ENCODE data around the gene IQGAP2. TPM values are rescaled to one million over a fixed set of nuclear protein-coding genes. Genes with fewer than 3 reads are reported as not detected.

IQGAP2 gene
- total RNA-seq, 1 donor from 2014 or later: 8.8 TPM

- Mint-ChIP-seq H3K4me1 (no peaks in the 10 kb centered on the region), H3K27ac (no peak overlapping the region), H3K27me3 (no peaks in the 10 kb centered on the region), H3K4me3 (no peak overlapping the region), H3K9me3 (no peaks in the 10 kb centered on the region), H3K36me3 (ENCODE audit: low read depth) (peaks cover 3% of the 10 kb centered on the region)
- TF ChIP-seq CTCF (IDR thresholded peaks at IDR 0.05): no peak
- ChIA-PET CTCF (no interaction called here), POLR2A (no interaction called here)
- intact Hi-C loops (cut with micrococcal nuclease): no loop called here
- DNase-seq: no peak
- ATAC-seq (ENCODE audit: low read depth): no peak
Observed at GRCh38 chr5:76625087-76625815, 222.2 kb downstream of the IQGAP2 start.

- H3K27ac Mint-ChIP-seq: no peak overlapping the region
- CTCF ChIA-PET: interaction anchor here (1.5 kb wide), 1 partner anchor 14 kb away, joined by 4 read pairs; no protein-coding TSS in a partner anchor
Observed at GRCh38 chr5:76626738-76627137, 223.7 kb downstream of the IQGAP2 start.

GRCh38 chr5:76634661-76635060, 231.6 kb downstream of the IQGAP2 start:
- POLR2A ChIA-PET: no interaction called here
- CTCF ChIA-PET: no interaction called here
- H3K27ac Mint-ChIP-seq: no peak overlapping the region
- H3K4me3 Mint-ChIP-seq: no peak overlapping the region
- H3K36me3 Mint-ChIP-seq (ENCODE audit: low read depth): peaks cover 4% of the 10 kb centered on the region
- no peaks in the 10 kb centered on the region for H3K27me3 Mint-ChIP-seq
- H3K4me1 Mint-ChIP-seq: peaks cover 14% of the 10 kb centered on the region
- intact Hi-C loops (cut with micrococcal nuclease): no loop called here
- TF ChIP-seq CTCF (IDR thresholded peaks at IDR 0.05): no peak
- ATAC-seq (ENCODE audit: low read depth) (no peak), DNase-seq (no peak)
- H3K9me3 Mint-ChIP-seq: no peaks in the 10 kb centered on the region

More at GRCh38 chr5:76626738-76627137, 223.7 kb downstream of the IQGAP2 start:
- no peaks in the 10 kb centered on the region for H3K4me1 Mint-ChIP-seq
- POLR2A ChIA-PET: no interaction called here
- H3K36me3 Mint-ChIP-seq (ENCODE audit: low read depth): peaks cover 3% of the 10 kb centered on the region
- H3K9me3 Mint-ChIP-seq: no peaks in the 10 kb centered on the region
- H3K4me3 Mint-ChIP-seq: no peak overlapping the region
- DNase-seq (no peak), ATAC-seq (ENCODE audit: low read depth) (no peak)
- no peaks in the 10 kb centered on the region for H3K27me3 Mint-ChIP-seq
- intact Hi-C loops (cut with micrococcal nuclease): no loop called here
- TF ChIP-seq CTCF (IDR thresholded peaks at IDR 0.05): no peak

GRCh38 chr5:76637490-76637889, 234.4 kb downstream of the IQGAP2 start:
- CTCF ChIA-PET: no interaction called here
- no peak for ATAC-seq (ENCODE audit: low read depth)
- no peaks in the 10 kb centered on the region for H3K9me3 Mint-ChIP-seq
- H3K27ac Mint-ChIP-seq: no peak overlapping the region
- TF ChIP-seq CTCF (IDR thresholded peaks at IDR 0.05): no peak
- POLR2A ChIA-PET: no interaction called here
- peaks cover 7% of the 10 kb centered on the region for H3K36me3 Mint-ChIP-seq (ENCODE audit: low read depth)
- DNase-seq: no peak
- H3K4me3 Mint-ChIP-seq: no peak overlapping the region
- intact Hi-C loops (cut with micrococcal nuclease): no loop called here
- H3K27me3 Mint-ChIP-seq: no peaks in the 10 kb centered on the region
- H3K4me1 Mint-ChIP-seq: peaks cover 14% of the 10 kb centered on the region

- DNase-seq (no peak), ATAC-seq (ENCODE audit: low read depth) (no peak)
- Mint-ChIP-seq H3K36me3 (ENCODE audit: low read depth) (peaks cover 7% of the 10 kb centered on the region), H3K4me1 (peaks cover 14% of the 10 kb centered on the region), H3K27ac (no peak overlapping the region), H3K27me3 (no peaks in the 10 kb centered on the region), H3K9me3 (no peaks in the 10 kb centered on the region), H3K4me3 (no peak overlapping the region)
- ChIA-PET CTCF (no interaction called here), POLR2A (interaction anchor here (0.6 kb wide), 1 partner anchor 81 kb away, joined by 3 read pairs; no protein-coding TSS in a partner anchor)
- intact Hi-C loops (cut with micrococcal nuclease): no loop called here
- TF ChIP-seq CTCF (IDR thresholded peaks at IDR 0.05): no peak
Observed at GRCh38 chr5:76638479-76638878, 235.4 kb downstream of the IQGAP2 start.

Measured in activated B cell treated with CpG ODN at 0.5 μM for 24 hours (primary cell).